Heart right ventricle (tissue), 16 donors: ENCODE data around the gene MKS1. TPM values are rescaled to one million over a fixed set of nuclear protein-coding genes. Genes with fewer than 3 reads are reported as not detected.

Experiments
- ATAC-seq, 8 donors: fragments of 200-7000 bp; cut with Tn5 transposase; one replicate each; pipeline ENCODE4 v1.9.1; 2020; ENCODE audit warnings: mild to moderate bottlenecking in 8 of 8, moderate library complexity in 8 of 8, moderate number of reproducible peaks in 1 of 8
- DNase-seq, 2 donors: peaks; one replicate each; pipeline ENCODE4 v3.0.0-alpha.2; 2020
- H3K27ac ChIP-seq, 10 donors: fragments of 200-600 bp; sonication (generic) in 2 of 10; one replicate each; pipeline versions ENCODE4 v1.5.0 to v1.8.0; 2020 to 2022; ENCODE audit warnings: mild to moderate bottlenecking in 3 of 10
- H3K27me3 ChIP-seq, 7 donors: fragments of 200-600 bp; one replicate each; pipeline ENCODE4 v1.8.0; 2021 to 2022; ENCODE audit warnings: mild to moderate bottlenecking in 2 of 7
- H3K36me3 ChIP-seq, 9 donors: fragments of 200-600 bp; sonication (generic) in 1 of 9; one replicate each; pipeline versions ENCODE4 v1.5.0 to v1.8.0; 2020 to 2022; ENCODE audit warnings: mild to moderate bottlenecking in 2 of 9
- H3K4me1 ChIP-seq, 9 donors: fragments of 200-600 bp; sonication (generic) in 1 of 9; one replicate each; pipeline versions ENCODE4 v1.5.0 to v1.8.0; 2020 to 2022; ENCODE audit warnings: mild to moderate bottlenecking in 4 of 9
- H3K4me3 ChIP-seq, 10 donors: fragments of 200-600 bp; sonication (generic) in 2 of 10; one replicate each; pipeline versions ENCODE4 v1.5.0 to v1.8.0; 2020 to 2022; ENCODE audit warnings: mild to moderate bottlenecking in 7 of 10, moderate library complexity in 2 of 10
- H3K9me3 ChIP-seq, 11 donors: fragments of 200-600 bp in 10 of 11; sonication (generic) in 2 of 11; one replicate each; pipeline versions ENCODE4 v1.5.0 to v1.8.0; 2013 to 2022; ENCODE audit warnings: mild to moderate bottlenecking in 2 of 11, control low read depth in 1 of 11, moderate library complexity in 1 of 11
- CTCF ChIP-seq, 9 donors: fragments of 200-600 bp; sonication (generic) in 2 of 9; IDR thresholded peaks; one replicate each; pipeline versions ENCODE4 v1.5.0 to v1.8.0; 2021 to 2022; ENCODE audit warnings: antibody characterized with exemption in 9 of 9, mild to moderate bottlenecking in 5 of 9, moderate library complexity in 1 of 9
- WGBS, 2 donors: extraction: QIAGEN DNeasy Blood & Tissue Kit; methylation state at CpG; one replicate each; pipeline ENCODE4 v1.1.7; 2013; ENCODE audit warnings: inconsistent platforms in 1 of 2; 5-methylcytosine and 5-hydroxymethylcytosine counted together
- intact Hi-C, 10 donors: fragments of 100-400 bp; cut with DNase I; formaldehyde crosslinking; loops; one replicate each; pipeline versions ENCODE4 v1.11.1 to v1.14.2; 2022
- polyA plus RNA-seq, 2 donors: library from polyadenylated mRNA; stranded (reverse); fragments of 200-250 nt; gene quantifications; one replicate each; pipeline ENCODE4 v1.2.3, GENCODE V29; 2013
- total RNA-seq, 10 donors: library from RNA; stranded (reverse); fragmentation: NEBNext Ultra II Directional in 3 of 10; extraction: Animal tissue kit (Norgen Biotek cat#: 25700) in 3 of 10; gene quantifications; one replicate each; pipeline versions ENCODE4 v1.2.1 to v1.2.4, GENCODE V29; 2021 to 2023
- donor health status: Arrhythmogenic right ventricular cardiomyopathy.
- donor health status: ischemic (EF 13 %, LVEDD 7.1; RV severe dilation, severe dysfunction).
- donor health status: healthy with polysubstance abuse.
- donor health status: DM: no; HTN: yes; CAD: no.
- donor health status: DM: no; HTN: no; CAD: no.
- donor health status: ischemic (EF 25% LVEDD 6.9; RV normal size, moderate dysfunction).
- donor health status: ischemic (EF 25% LVEDD 5.7; RV mildly dilated, moderate dysfunction).
- donor health status: healthy.
- donor health status: DM: yes; HTN: yes; CAD: no.
- donor health status: Ischemic cardiomyopathy.
- donor health status: ischemic (EF 35%, LVEDD 5.7; RV mildly dilated, moderate dysfunction).
- donor health status: nonischemic (EF 11% LVEDD 7.7; RV severe dilation, severe dysfunction).
- donor health status: DM: yes; HTN: yes; CAD: no.
- donor health status: PGD.
- donor health status: ischemic (EF 29% LVEDD 5.4; RV normal size, mild dysfunction).
- donor health status: nonischemic (EF 23%, LVEDD 6.1; RV moderate dilation, normal function).

Gene MKS1
- total and polyA plus RNA-seq, 12 donors: 5.3 to 12.9 (median 9.2) TPM

DNA sequence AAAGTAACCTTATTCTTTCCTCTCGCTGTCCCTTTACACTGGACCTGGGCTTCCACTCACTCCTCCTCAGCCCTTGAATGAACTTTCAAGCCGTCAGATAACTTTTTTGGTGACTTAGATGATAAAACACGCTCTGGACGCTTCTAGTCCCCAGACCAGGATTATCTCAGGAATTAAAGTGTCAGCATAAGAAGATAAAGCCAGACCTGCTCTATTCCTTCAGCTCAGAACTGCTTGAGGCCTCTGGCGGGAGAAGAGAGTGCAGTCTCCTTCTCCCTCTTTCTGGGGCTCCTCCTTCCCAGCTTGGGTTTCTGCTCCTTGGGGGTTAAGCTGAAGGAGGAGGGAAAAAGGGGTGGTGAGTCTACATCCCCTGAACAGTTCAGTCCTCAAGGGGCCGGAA is 25.9 kb upstream of the MKS1 start:
- intact Hi-C loops: loop anchor here in 3 of 10 donors (5.0 to 10.0 kb wide), 3 partner anchors 200 to 757 kb away; no protein-coding TSS in a partner anchor
- H3K27me3 ChIP-seq: peaks cover 0 to 81% (median 64%) of the 10 kb centered on the region in 7 donors
- H3K4me1 ChIP-seq: peaks cover 0 to 11% (median 8%) of the 10 kb centered on the region in 9 donors
- 40 to 49% methylated on average over 6 of the region's 6 CpGs for WGBS, 2 donors
- H3K27ac ChIP-seq: no peak overlapping the region
- no peak for ATAC-seq
- no peaks in the 10 kb centered on the region for H3K36me3 ChIP-seq
- no peak for TF ChIP-seq CTCF (IDR thresholded peaks at IDR 0.05)
- DNase-seq: no peak
- no peaks in the 10 kb centered on the region for H3K9me3 ChIP-seq
- H3K4me3 ChIP-seq: no peak overlapping the region

GRCh38 chr17:58242171-58242784 is 23.2 kb upstream of the MKS1 start:
- ATAC-seq: no peak
- Histone ChIP-seq H3K27ac (no peak overlapping the region), H3K4me1 (no peaks in the 10 kb centered on the region), H3K9me3 (no peaks in the 10 kb centered on the region), H3K27me3 (peaks cover 0 to 83% (median 62%) of the 10 kb centered on the region in 7 donors), H3K36me3 (no peaks in the 10 kb centered on the region), H3K4me3 (no peak overlapping the region)
- WGBS, 2 donors: 4 to 9% methylated on average over 4 of the region's 4 CpGs
- no peak for TF ChIP-seq CTCF (IDR thresholded peaks at IDR 0.05)
- intact Hi-C loops: loop anchor here in 1 of 10 donors (10.0 kb wide), 1 partner anchor 203 kb away; no protein-coding TSS in a partner anchor
- no peak for DNase-seq

DNA sequence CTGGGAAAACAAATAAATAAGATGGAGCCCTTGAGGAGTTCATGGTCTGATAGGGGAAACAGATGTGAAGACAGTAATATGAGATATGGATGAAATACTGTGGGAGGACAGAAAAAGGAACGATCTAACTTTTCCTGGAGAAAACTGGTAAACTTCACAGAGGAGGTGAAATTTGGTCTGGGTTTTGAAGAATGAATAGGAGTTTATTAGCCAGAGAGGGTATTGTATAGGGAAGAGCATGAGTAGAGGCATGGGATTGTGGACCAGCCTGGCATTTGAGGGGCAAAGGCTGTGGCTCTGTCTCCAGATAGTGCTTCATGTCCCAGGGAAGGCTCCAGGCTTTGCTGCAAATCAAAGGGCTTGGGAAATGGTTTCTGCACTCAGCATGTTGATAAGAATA is 20.9 kb upstream of the MKS1 start:
- intact Hi-C loops: loop anchor here in 2 of 10 donors (10.0 kb wide), 2 partner anchors 55 to 205 kb away; no protein-coding TSS in a partner anchor
- no peak for DNase-seq
- WGBS, 2 donors: 68 to 74% methylated on average over 1 of the region's 1 CpG

GRCh38 chr17:58238147-58238634 is 19.1 kb upstream of the MKS1 start, which contains the start of gene LPO:
LPO (plus strand) TSS chr17:58238584; CDS start chr17:58242980, 4,396 bp downstream.
- 66 to 77% methylated on average over 5 of the region's 5 CpGs for WGBS, 2 donors
- H3K9me3 ChIP-seq: no peaks in the 10 kb centered on the region
- H3K4me1 ChIP-seq: no peaks in the 10 kb centered on the region
- H3K4me3 ChIP-seq: no peak within 1 kb of the TSS
- no peaks in the 10 kb centered on the region for H3K36me3 ChIP-seq
- intact Hi-C loops: loop anchor here in 1 of 10 donors (10.0 kb wide), 1 partner anchor 57 kb away; no protein-coding TSS in a partner anchor
- no peak for TF ChIP-seq CTCF (IDR thresholded peaks at IDR 0.05)
- H3K27ac ChIP-seq: no peak within 1 kb of the TSS
- H3K27me3 ChIP-seq: peaks cover 0 to 81% (median 69%) of the 10 kb centered on the region in 7 donors
- no peak for DNase-seq
- no peak for ATAC-seq

More for the DNA sequence above, 20.9 kb upstream of the MKS1 start:
- no peak for ATAC-seq
- H3K27ac ChIP-seq: no peak overlapping the region
- no peak overlapping the region for H3K4me3 ChIP-seq
- no peak for TF ChIP-seq CTCF (IDR thresholded peaks at IDR 0.05)
- H3K9me3 ChIP-seq: no peaks in the 10 kb centered on the region
- H3K4me1 ChIP-seq: no peaks in the 10 kb centered on the region
- H3K36me3 ChIP-seq: no peaks in the 10 kb centered on the region
- peaks cover 0 to 81% (median 66%) of the 10 kb centered on the region in 7 donors for H3K27me3 ChIP-seq
